HG03521 (cell line): ENCODE measurements around the gene SPCS1.
"Not testable (repeated sequence)": the region's sequence is repeated elsewhere in the genome, so short reads cannot be mapped to it uniquely, and the experiment has no call there.

Source experiments
- ATAC-seq: cut with Tn5 transposase; IDR thresholded peaks from one replicate; pipeline ENCODE4 v1.9.1; 2021; ENCODE audit warnings: mild to moderate bottlenecking, moderate library complexity; ENCODE audit not compliant: unreplicated experiment

Gene SPCS1

DNA sequence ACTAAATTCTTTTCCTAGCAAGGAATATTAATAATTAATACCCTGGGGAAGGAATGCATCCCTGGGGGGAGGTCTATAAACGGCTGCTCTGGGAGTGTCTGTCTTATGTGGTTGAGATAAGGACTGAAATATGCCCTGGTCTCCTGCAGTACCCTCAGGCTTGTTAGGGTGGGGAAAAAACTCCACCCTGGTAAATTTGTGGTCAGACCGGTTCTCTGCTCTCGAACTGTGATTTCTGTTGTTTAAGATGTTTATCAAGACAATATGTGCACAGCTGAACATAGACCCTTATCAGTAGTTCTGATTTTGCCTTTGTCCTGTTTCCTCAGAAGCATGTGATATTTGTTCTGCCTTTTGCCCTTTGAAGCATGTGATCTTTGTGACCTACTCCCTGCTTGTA is 22.8 kb downstream of the SPCS1 start:
- not testable (repeated sequence) for ATAC-seq

DNA sequence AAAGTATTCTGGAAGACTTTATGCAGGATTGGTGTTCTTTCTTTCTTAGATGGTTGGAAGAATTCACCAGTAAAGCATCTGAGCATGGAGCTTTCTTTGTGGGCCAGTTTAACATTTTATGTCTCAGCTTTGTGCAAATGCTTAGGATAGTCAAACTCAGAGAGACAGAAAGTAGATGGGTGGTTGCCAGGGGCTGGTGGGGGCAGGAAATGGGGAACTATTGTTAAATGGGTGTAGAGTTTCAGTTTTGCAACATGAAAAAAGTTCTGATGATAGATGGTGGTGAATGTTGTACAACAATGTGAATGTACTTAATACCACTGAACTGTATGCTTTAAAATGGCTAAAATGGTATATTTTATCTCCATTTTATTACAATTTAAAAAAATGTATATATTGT is 24.8 kb downstream of the SPCS1 start:
- ATAC-seq, result no peak

DNA sequence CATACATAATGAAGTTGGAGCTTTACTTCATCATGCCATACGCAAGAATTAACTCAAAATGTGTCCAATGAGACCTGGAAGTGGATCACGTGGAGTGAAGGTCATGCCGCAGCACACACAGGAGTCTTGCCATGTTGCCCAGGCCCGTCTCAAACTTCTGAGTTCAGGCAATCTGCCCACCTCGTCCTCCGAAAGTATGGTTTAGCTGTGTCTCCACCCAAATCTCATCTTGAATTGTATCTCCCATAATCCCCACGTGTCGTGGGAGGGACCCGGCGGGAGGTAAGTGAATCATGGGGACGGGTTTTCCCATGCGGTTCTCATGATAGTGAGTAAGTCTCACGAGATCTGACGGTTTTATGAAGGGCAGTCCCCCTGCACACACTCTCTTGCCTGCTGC is 25.7 kb downstream of the SPCS1 start:
- ATAC-seq, result no peak

DNA sequence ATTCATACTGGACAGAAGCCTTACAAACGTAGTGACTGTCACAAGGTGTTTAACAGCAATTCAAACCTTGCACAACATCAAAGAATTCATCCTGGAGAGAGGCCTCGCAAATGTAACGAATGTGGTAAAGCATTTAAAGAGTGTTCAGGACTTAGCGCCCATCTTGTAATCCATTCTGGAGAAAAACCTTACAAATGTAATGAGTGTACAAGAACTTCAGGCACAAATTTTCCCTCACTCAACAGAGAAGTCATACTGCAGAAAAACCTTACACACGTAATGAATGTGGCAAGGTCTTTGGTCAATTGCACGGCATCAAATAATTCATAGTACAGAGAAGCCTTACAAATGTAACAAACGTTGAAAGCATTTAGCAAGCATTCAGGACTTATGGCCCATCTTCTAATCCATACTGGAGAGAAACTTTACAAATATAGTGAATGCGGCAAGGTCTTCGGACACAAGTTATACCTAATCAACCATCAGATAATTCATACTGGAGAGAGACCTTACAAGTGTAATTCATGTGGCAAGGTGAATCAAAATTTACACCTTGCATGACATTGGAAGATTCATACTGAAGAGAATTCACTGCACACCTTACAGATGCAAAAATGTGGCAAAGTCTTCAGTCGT is 27.5 kb downstream of the SPCS1 start:
- ATAC-seq, result no peak

DNA sequence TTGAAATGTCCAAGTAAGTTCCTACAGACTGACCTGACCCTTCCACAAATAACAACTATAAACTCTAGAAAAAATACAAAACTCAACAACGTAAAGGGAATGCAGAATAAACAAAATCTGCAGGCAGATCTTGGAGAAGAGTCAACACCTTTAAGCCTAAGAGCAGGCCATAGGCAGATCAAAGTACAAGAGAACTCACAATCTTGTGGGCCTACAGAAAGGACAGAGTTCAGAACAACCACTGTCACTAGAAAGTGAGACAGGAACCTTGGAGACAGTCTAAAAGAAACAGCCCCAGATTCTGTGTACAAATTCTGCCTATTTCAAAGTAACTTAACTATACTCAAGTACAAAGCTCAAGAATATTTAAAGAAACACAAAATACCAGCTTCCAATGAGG is 33.8 kb downstream of the SPCS1 start:
- ATAC-seq, result no peak

DNA sequence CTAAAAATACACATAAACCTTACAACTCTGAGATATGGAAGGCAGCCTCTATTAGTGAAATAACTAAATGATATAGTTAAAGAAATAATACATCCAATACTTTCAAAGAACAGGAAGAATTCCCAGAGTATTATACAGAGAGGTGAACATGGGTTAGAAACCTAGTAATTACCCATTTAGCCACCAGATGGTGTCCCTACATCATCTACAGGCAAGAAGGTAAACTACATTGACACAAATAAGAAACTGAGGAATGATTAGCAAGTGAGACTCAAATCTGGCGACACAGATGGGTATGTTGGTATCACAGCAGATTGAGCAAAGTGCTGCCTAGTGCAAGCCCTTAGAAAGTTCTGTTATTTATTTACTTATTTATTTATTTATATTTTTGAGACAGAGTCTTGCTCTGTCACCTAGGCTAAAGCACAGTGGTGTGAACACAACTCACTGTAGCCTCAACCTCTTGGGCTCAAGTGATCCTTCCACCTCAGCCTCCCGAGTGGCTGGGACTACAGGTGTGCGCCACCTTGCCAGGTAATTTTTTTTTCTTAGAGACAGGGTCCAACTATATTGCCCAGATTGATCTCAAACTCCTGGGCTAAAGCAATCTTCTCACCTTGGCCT is 36.6 kb downstream of the SPCS1 start:
- ATAC-seq, result no peak

DNA sequence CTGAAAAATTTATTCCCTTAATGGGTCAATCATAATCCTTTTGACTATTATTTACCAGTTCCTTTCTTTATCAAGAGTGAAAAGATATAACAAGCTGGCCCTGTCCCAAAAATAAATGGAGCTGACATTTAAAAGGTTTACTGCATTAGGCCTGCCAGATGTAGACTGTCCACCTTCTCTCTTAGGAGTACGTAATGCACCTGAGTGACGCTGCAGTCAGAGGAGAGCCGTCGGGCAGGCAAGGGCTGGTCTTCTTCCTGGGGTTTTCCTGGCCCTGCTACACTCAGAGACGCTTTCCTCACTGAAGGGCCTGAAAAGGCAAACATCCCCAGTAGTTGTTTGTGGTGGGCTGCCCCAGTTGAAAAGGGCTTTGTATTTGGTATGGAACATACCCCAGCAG is 37.2 kb downstream of the SPCS1 start:
- no peak for ATAC-seq

DNA sequence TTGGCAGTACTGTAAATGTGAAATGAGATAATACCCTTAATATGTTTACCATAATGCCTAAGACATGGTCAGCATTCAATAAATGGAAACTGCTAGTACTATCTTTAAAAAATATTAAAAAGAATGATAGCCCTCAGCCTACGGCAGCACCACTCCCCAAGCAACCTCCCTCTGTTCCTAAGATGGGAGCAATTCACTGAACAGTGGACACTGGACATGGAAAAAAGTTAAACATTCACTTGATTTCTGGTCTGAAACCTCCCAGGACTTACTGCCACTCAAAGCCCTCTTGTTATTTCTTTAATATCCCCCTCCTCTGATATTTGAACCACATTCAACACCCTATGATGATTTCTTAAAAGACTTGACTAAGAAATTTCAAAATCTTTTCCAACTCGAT is 37.8 kb downstream of the SPCS1 start:
- ATAC-seq, result no peak

DNA sequence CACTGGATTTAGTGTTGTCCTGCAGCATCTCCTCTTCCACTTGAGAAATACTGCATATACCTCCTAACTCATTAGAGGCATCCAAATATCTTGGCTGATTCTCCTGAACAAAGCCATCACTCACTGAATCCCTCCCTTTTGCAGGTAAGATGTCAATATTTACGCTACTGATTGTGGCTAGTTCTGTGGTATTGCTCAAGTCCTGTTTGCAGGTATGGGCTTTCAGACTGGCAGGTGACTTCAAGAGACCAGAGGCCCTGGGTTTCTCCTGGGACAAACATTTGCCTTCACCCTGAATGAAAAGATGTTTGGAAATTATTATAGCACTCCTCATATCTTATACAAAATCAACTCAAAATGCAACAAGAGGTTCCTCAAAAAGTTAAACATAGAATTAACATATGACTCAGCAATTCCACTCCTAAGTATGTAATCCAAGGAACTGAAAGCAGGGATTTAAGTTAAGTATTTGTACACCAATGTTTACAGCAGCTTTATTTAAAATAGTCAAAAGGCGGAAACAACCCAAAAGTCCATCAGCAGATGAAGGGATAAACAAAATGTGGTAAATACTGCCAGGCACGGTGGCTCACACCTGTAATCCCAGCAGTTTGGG is 46.2 kb downstream of the SPCS1 start:
- no peak for ATAC-seq

DNA sequence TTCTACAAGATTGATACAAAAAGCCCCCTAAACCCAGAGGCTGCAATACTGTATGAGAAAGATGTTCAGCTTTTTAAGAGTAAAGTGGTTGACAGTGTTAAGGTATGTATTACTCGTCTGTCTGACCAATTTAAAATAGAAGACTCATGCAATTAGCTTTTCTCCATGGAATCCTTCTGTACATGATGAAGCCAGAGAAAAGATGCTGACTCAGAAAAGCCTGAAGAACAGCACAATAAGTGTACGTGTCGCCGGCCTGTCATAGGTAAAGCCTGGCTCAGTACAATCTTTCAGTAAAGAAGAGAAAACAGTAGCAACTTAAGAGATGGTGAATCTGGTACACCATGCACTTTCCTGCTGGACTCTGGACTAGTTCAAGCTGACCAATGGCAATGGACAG is 48.5 kb downstream of the SPCS1 start:
- ATAC-seq, result no peak

DNA sequence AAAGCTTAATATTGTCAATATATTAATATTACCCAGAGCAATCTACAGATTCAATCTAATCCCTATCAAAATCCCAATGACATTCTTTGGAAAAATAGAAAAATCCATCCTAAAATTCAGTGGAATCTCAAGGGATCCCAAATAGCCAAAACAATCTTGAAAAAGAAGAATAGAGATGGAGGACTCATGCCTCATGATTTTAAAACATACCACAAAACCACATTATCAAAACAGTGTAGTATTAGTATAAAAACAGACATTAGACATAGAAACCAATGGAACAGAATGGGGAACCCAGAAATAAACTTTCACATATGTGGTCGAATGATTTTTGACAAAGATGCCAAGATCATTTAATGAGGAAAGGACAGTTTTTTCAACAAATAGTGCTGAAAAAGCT is 50.2 kb downstream of the SPCS1 start:
- no peak for ATAC-seq
